Trophoblast cell (in vitro differentiated cells and primary cell): ENCODE results near the gene NEDD9.
A peak's percentile ranks its signal among the peaks of the same experiment; 100 is the strongest.

Experiments
- DNase-seq, 2 donors: peaks; one replicate each; pipeline ENCODE4 v3.0.0-alpha.2; 2016
- H2AFZ ChIP-seq: 2 replicates; pipeline ENCODE4 v1.6.1; 2013; ENCODE audit warnings: low read length, moderate library complexity, mild to moderate bottlenecking; ENCODE audit not compliant: insufficient read depth, poor library complexity
- H2AK5ac ChIP-seq: 2 replicates; pipeline ENCODE4 v1.6.1; 2013; ENCODE audit warnings: mild to moderate bottlenecking, low read length
- H2BK120ac ChIP-seq: 2 replicates; pipeline ENCODE4 v1.6.1; 2013; ENCODE audit warnings: low read length, mild to moderate bottlenecking, moderate library complexity; ENCODE audit not compliant: insufficient read depth, poor library complexity
- H2BK12ac ChIP-seq: 2 replicates; pipeline ENCODE4 v1.6.1; 2013; ENCODE audit warnings: mild to moderate bottlenecking, low read length, moderate library complexity
- H2BK5ac ChIP-seq: 2 replicates; pipeline ENCODE4 v1.6.1; 2013; ENCODE audit warnings: low read length, low read depth, moderate library complexity, mild to moderate bottlenecking; ENCODE audit not compliant: poor library complexity
- H3K14ac ChIP-seq: 2 replicates; pipeline ENCODE4 v1.6.1; 2013; ENCODE audit warnings: mild to moderate bottlenecking, low read length
- H3K18ac ChIP-seq: 2 replicates; pipeline ENCODE4 v1.6.1; 2013; ENCODE audit warnings: mild to moderate bottlenecking, low read length
- H3K23ac ChIP-seq: 2 replicates; pipeline ENCODE4 v1.6.1; 2013; ENCODE audit warnings: low read length
- H3K27ac ChIP-seq: 2 replicates; pipeline ENCODE4 v1.5.1; 2013; ENCODE audit warnings: low read depth, mild to moderate bottlenecking, inconsistent platforms, low read length, moderate library complexity
- H3K27me3 ChIP-seq: 2 replicates; pipeline ENCODE4 v1.6.1; 2013; ENCODE audit warnings: inconsistent platforms, mild to moderate bottlenecking, low read length, moderate library complexity; ENCODE audit not compliant: insufficient read depth
- H3K36me3 ChIP-seq, 2 experiments: 1 replicate in 1 of 2; 2 replicates in 1 of 2; pipeline ENCODE4 v1.6.1; 2013; ENCODE audit warnings: low read length in 2 of 2, mild to moderate bottlenecking in 2 of 2, moderate library complexity in 1 of 2; ENCODE audit not compliant: insufficient read depth in 2 of 2, control insufficient read depth in 1 of 2
- H3K4ac ChIP-seq: 2 replicates; pipeline ENCODE4 v1.6.1; 2013; ENCODE audit warnings: low read depth, mild to moderate bottlenecking, low read length, moderate library complexity
- H3K4me1 ChIP-seq, 2 experiments: 1 replicate in 1 of 2; 2 replicates in 1 of 2; pipeline ENCODE4 v1.6.1; 2013; ENCODE audit warnings: low read length in 2 of 2, mild to moderate bottlenecking in 2 of 2, moderate library complexity in 1 of 2; ENCODE audit not compliant: insufficient read depth in 2 of 2, control insufficient read depth in 1 of 2
- H3K4me2 ChIP-seq: 2 replicates; pipeline ENCODE4 v1.6.1; 2013; ENCODE audit warnings: inconsistent platforms, mild to moderate bottlenecking, low read length, moderate library complexity
- H3K4me3 ChIP-seq: 2 replicates; pipeline ENCODE4 v1.5.1; 2013; ENCODE audit warnings: mild to moderate bottlenecking, low read depth, low read length, inconsistent platforms
- H3K79me1 ChIP-seq: one replicate; pipeline ENCODE4 v1.6.1; 2013; ENCODE audit warnings: low read length
- H3K79me2 ChIP-seq: 2 replicates; pipeline ENCODE4 v1.6.1; 2013; ENCODE audit warnings: low read length, mild to moderate bottlenecking; ENCODE audit not compliant: control insufficient read depth, insufficient read depth, poor library complexity
- H3K9ac ChIP-seq: 2 replicates; pipeline ENCODE4 v1.6.1; 2013; ENCODE audit warnings: mild to moderate bottlenecking, low read length
- H3K9me3 ChIP-seq: 2 replicates; pipeline ENCODE4 v1.6.1; 2013; ENCODE audit warnings: low read depth, mild to moderate bottlenecking, control low read depth, inconsistent platforms, low read length; ENCODE audit not compliant: insufficient read depth
- H4K12ac ChIP-seq: 2 replicates; pipeline ENCODE4 v1.6.1; 2013; ENCODE audit warnings: low read depth, mild to moderate bottlenecking, low read length, moderate library complexity
- H4K8ac ChIP-seq: 2 replicates; pipeline ENCODE4 v1.6.1; 2013; ENCODE audit warnings: low read depth, mild to moderate bottlenecking, low read length, moderate library complexity
- H4K91ac ChIP-seq: one replicate; pipeline ENCODE4 v1.6.1; 2013; ENCODE audit warnings: low read depth, mild to moderate bottlenecking, low read length, moderate library complexity
- WGBS: extraction: QIAGEN DNeasy Blood & Tissue Kit; methylation state at CpG from one replicate; pipeline ENCODE4 v1.1.7; 2013; ENCODE audit warnings: missing lambda C conversion rate; ENCODE audit not compliant: insufficient read length, insufficient coverage; ENCODE audit errors: extremely low coverage; 5-methylcytosine and 5-hydroxymethylcytosine counted together

The NEDD9 gene

DNA sequence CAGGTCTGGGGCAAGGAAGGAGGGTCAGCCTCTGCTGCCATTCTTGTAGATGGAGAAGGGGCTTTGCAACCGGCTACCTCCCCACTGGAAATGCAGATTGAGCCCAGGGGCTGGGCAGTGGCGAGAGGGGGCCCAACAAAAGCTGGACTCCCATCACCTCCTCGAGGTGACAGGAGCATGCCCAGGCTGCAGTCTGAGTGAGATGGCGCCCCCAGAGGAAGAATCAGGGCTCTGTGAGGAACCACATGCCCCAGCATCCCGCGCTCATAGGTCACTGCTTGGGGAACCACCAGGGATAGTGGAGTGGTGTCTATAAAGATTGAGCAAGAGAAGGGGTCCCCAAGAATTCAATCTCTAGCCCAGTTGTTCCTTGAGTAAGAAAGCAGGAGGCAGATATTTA is 31.6 kb upstream of the NEDD9 start:
- Histone ChIP-seq H4K8ac (peak overlapping the region; percentile 17), H3K79me1 (peaks cover 7% of the 10 kb centered on the region), H3K36me3 (no peaks in the 10 kb centered on the region), H4K12ac (no peak overlapping the region), H3K18ac (no peak overlapping the region), H3K9ac (no peak overlapping the region), H3K27ac (no peak overlapping the region), H3K4me2 (no peak overlapping the region), H3K4ac (no peak overlapping the region), H3K79me2 (no peaks in the 10 kb centered on the region), H3K4me3 (no peak overlapping the region), H3K14ac (no peak overlapping the region), H3K23ac (no peak overlapping the region), H2BK120ac (no peak overlapping the region), H2AK5ac (no peak overlapping the region), H3K27me3 (no peaks in the 10 kb centered on the region), H2BK5ac (no peak overlapping the region), H4K91ac (peak overlapping the region; percentile 29), H3K4me1 (peaks cover under 1 to 1% of the 10 kb centered on the region in 2 experiments), H3K9me3 (no peaks in the 10 kb centered on the region), H2BK12ac (peak overlapping the region; percentile 37), H2AFZ (no peak overlapping the region)
- no peak for DNase-seq
- WGBS = no CpG with 5 or more reads among the region's 6 CpGs

DNA sequence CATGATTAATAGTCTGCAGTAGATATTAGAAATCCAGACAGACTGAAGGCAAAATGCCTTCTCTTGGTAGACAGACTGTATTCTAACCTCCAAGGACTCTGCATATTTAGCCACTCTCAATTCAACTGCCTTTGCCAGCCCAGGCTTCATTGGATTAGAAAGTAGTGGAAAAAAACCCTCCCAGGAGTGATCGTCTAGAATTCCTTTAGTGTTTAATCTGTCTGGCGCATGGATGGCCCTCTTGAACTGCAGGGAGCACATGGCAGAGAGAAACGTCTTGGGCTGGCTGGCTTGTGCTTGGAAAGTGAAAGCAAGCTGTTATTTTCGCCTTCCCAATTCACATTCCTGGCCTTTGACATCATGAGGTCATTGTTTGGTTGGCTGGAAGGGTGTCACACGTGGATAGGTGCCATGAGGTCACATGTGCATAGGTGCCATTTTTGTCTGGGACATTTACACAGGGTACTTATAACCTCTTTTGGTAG is 30.9 kb upstream of the NEDD9 start:
- peaks cover 10% of the 10 kb centered on the region for H3K79me1 ChIP-seq
- H3K4me3 ChIP-seq = no peak overlapping the region
- no CpG with 5 or more reads among the region's 5 CpGs for WGBS

DNA sequence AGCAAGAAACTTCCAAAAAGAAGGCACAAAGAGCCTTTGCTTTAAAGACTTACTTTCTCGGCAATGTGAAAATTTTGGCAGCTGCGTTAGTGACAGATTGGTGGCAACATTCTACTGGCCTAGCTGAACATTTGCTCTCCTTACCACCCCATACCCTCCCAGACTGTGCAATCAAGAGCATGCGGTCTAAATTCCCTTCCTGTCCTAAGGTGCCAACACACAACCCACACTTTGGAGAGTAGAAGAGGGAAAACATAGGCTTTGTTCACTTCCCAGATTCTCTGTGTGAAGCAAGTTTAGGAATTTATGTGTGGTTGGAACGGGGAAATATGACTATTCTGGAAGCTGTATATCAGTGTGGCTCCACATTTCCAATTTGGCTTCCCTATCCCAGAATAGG is 29.8 kb upstream of the NEDD9 start:
- Histone ChIP-seq H3K9ac (no peak overlapping the region), H4K8ac (peak overlapping the region; percentile 22), H4K12ac (no peak overlapping the region), H3K9me3 (no peaks in the 10 kb centered on the region), H3K4ac (no peak overlapping the region), H2BK12ac (no peak overlapping the region), H3K79me2 (no peaks in the 10 kb centered on the region), H3K27ac (no peak overlapping the region), H2AK5ac (peak overlapping the region; percentile 44), H2BK120ac (peak overlapping the region; percentile 76), H3K36me3 (no peaks in the 10 kb centered on the region), H2AFZ (no peak overlapping the region), H3K27me3 (no peaks in the 10 kb centered on the region), H3K4me3 (no peak overlapping the region), H3K4me1 (peaks cover 12 to 13% of the 10 kb centered on the region in 2 experiments), H3K14ac (no peak overlapping the region), H3K23ac (no peak overlapping the region), H4K91ac (peak overlapping the region; percentile 8), H2BK5ac (no peak overlapping the region), H3K79me1 (peaks cover 11% of the 10 kb centered on the region), H3K4me2 (no peak overlapping the region), H3K18ac (no peak overlapping the region)
- WGBS = no CpG with 5 or more reads among the region's 4 CpGs
- DNase-seq = no peak

More for the DNA sequence above, 30.9 kb upstream of the NEDD9 start:
- Histone ChIP-seq H3K27me3 (no peaks in the 10 kb centered on the region), H3K23ac (no peak overlapping the region), H3K4me2 (no peak overlapping the region), H2AFZ (no peak overlapping the region), H2BK12ac (no peak overlapping the region), H3K9ac (no peak overlapping the region), H3K14ac (no peak overlapping the region), H2BK5ac (peak overlapping the region; percentile 37), H4K91ac (no peak overlapping the region), H3K79me2 (no peaks in the 10 kb centered on the region), H4K8ac (no peak overlapping the region), H3K18ac (no peak overlapping the region), H3K4ac (no peak overlapping the region), H3K36me3 (no peaks in the 10 kb centered on the region), H4K12ac (no peak overlapping the region), H2BK120ac (peak overlapping the region; percentile 4), H3K27ac (no peak overlapping the region), H3K9me3 (no peaks in the 10 kb centered on the region), H2AK5ac (no peak overlapping the region), H3K4me1 (peaks cover 7 to 8% of the 10 kb centered on the region in 2 experiments)
- peak; percentile 66 to 81 for DNase-seq

DNA sequence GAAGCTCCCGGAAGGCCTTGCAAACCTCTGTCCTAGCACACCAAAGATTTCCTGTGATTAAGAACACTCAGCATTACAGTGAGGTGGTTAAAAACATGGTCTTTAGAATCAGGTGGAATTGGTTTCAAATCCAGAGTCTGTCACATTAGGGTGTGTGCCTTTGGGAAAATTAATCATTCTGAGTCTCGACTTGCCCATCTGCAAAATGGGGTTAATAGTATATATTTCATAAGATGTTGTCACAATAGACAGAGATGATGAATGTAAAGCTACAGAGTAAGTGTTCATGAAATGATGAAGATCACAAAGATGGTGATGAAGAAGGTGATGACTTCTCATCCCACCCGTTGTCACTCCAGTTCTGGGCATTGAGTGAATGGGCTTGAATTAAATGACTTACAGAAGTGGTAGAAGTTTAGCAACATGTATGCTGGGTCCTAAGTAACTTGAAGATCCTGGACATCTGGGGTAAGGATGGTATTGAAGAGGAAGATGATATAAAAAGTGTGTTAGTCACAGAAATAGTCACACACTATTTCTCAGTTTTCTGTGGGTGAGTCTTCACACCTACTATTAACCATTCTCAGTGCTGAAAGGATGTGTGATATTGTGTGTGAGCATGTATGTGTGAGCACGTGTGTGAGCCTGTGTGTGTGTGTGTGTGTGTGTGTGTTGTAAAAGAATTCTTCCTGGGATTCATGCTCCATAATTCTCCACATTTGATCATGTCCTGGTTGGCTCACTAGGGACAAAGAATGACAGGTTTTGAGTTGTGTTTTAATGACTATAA is 28.0 kb upstream of the NEDD9 start:
- H4K8ac ChIP-seq = no peak overlapping the region
- H3K36me3 ChIP-seq = no peaks in the 10 kb centered on the region
- peaks cover 14% of the 10 kb centered on the region for H3K79me1 ChIP-seq
- no peak overlapping the region for H3K9ac ChIP-seq
- no peak overlapping the region for H4K91ac ChIP-seq
- H3K4ac ChIP-seq = no peak overlapping the region
- peaks cover 15 to 17% of the 10 kb centered on the region in 2 experiments for H3K4me1 ChIP-seq
- no CpG with 5 or more reads among the region's 4 CpGs for WGBS
- H3K9me3 ChIP-seq = no peaks in the 10 kb centered on the region
- H2BK5ac ChIP-seq = no peak overlapping the region
- H4K12ac ChIP-seq = no peak overlapping the region
- H2AK5ac ChIP-seq = no peak overlapping the region
- no peak overlapping the region for H3K18ac ChIP-seq
- no peak for DNase-seq
- no peaks in the 10 kb centered on the region for H3K79me2 ChIP-seq
- no peak overlapping the region for H3K4me3 ChIP-seq
- no peak overlapping the region for H2BK120ac ChIP-seq
- no peak overlapping the region for H3K14ac ChIP-seq
- no peaks in the 10 kb centered on the region for H3K27me3 ChIP-seq
- no peak overlapping the region for H3K4me2 ChIP-seq
- H2BK12ac ChIP-seq = no peak overlapping the region
- H3K23ac ChIP-seq = no peak overlapping the region
- H3K27ac ChIP-seq = no peak overlapping the region
- no peak overlapping the region for H2AFZ ChIP-seq
